HUES64 (cell line): ENCODE results near the gene RAB36.
"Not testable (repeated sequence)": the region's sequence is repeated elsewhere in the genome, so short reads cannot be mapped to it uniquely, and the experiment has no call there.

Source experiments
- H3K27ac ChIP-seq: 2 replicates; pipeline ENCODE4 v1.7.0; 2013; ENCODE audit warnings: low read depth, low read length, inconsistent platforms
- H3K27me3 ChIP-seq: 2 replicates; pipeline ENCODE4 v1.6.1; 2013; ENCODE audit warnings: mild to moderate bottlenecking, low read length; ENCODE audit not compliant: insufficient read depth
- H3K36me3 ChIP-seq: 2 replicates; pipeline ENCODE4 v1.6.1; 2013; ENCODE audit warnings: mild to moderate bottlenecking, low read length; ENCODE audit not compliant: insufficient read depth
- H3K4me1 ChIP-seq: 2 replicates; pipeline ENCODE4 v1.6.1; 2013; ENCODE audit warnings: mild to moderate bottlenecking, low read length, moderate library complexity; ENCODE audit not compliant: insufficient read depth
- H3K4me3 ChIP-seq: 2 replicates; pipeline ENCODE4 v1.5.1; 2013; ENCODE audit warnings: mild to moderate bottlenecking, low read length, moderate library complexity
- H3K9ac ChIP-seq: 2 replicates; pipeline ENCODE4 v1.6.1; 2013; ENCODE audit warnings: mild to moderate bottlenecking, low read depth, low read length
- H3K9me3 ChIP-seq: 2 replicates; pipeline ENCODE4 v1.6.1; 2013; ENCODE audit warnings: low read depth, low read length; ENCODE audit not compliant: insufficient read depth
- WGBS: fragments of 150-250, 120-280 bp; methylation state at CpG from one replicate; pipeline ENCODE4 v1.1.7; 2013; ENCODE audit warnings: missing lambda C conversion rate; 5-methylcytosine and 5-hydroxymethylcytosine counted together

The RAB36 gene

GRCh38 chr22:23132376-23133091 lies 12.7 kb upstream of the RAB36 start:
- 92% methylated on average over 10 of the region's 10 CpGs for WGBS

DNA sequence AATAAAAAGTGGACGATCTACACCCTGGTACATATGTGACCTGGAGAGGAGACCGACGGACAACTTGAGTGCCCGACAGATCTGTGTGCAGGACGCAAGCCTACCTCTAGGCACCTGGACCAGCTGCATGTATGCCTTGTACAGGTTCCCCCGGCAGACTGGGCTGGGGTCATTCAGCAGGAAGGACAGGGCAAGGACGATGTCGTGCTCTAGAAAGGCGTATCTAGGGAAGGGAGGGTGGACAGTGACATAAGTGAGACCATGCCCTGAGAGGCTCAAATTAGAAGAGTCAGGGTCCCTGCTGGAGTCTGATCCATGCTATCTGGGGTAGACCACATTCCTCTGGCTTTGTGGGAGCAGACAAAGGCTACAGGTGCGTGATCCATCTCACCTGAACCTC lies 11.4 kb upstream of the RAB36 start:
- peaks cover 8% of the 10 kb centered on the region; the same call in 1 of the 2 replicates for H3K4me1 ChIP-seq
- no peaks in the 10 kb centered on the region for H3K36me3 ChIP-seq
- WGBS, result 93% methylated on average over 10 of the region's 10 CpGs
- no peak overlapping the region for H3K4me3 ChIP-seq
- H3K27ac ChIP-seq, result no peak overlapping the region
- no peaks in the 10 kb centered on the region for H3K9me3 ChIP-seq
- H3K9ac ChIP-seq, result no peak overlapping the region
- no peaks in the 10 kb centered on the region for H3K27me3 ChIP-seq

More at GRCh38 chr22:23132376-23133091, 12.7 kb upstream of the RAB36 start:
- Histone ChIP-seq H3K4me1 (peaks cover 6% of the 10 kb centered on the region; the same call in 1 of the 2 replicates), H3K9me3 (no peaks in the 10 kb centered on the region), H3K36me3 (no peaks in the 10 kb centered on the region), H3K9ac (no peak overlapping the region), H3K27ac (no peak overlapping the region), H3K27me3 (no peaks in the 10 kb centered on the region), H3K4me3 (no peak overlapping the region)

DNA sequence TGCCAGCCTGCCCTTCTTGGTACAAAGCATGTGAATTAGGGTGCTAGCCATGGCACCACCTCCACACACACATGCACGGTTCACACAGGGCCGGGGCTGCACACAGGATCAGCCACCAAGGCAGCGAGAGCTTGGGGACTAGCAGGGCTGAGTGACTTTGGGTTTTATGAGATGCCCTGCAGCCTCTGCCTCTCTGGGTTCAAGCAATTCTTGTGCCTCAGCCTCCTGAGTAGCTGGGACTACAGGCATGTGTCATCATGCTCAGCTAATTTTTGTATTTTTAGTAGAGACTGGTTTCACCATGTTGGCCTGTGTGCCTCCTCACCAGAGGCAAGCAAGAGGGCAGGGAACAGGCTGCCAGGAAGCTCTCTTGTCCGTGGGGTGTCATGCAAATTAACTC lies 8.3 kb upstream of the RAB36 start:
- not testable (repeated sequence) for H3K27ac ChIP-seq, H3K9me3 ChIP-seq, H3K36me3 ChIP-seq, H3K27me3 ChIP-seq, H3K9ac ChIP-seq, H3K4me3 ChIP-seq
- H3K4me1 ChIP-seq, result peaks cover 12% of the 10 kb centered on the region; the same call in 1 of the 2 replicates
- WGBS, result 87% methylated on average over 3 of the region's 4 CpGs

DNA sequence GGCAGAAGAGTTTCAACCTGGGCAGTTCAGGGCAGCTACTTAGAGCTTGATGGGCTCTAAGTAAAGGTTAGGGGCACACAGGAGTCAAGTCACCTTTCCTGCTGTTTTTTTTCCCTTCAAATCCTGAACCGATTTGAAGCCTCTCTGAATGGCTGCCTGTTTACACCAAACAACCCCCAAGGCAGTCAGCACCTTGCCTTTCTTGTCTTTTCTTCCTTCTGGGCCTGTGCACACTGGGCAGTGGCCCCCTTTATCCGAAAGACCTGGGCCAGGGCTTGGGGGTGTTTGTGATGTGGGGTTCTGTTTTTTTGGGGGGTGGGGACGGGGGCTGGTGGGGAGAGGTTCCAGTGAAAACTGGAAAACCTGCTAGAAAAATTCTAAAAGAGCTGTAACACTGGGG lies 7.8 kb upstream of the RAB36 start:
- Histone ChIP-seq H3K9ac (no peak overlapping the region), H3K4me3 (no peak overlapping the region), H3K4me1 (peaks cover 15% of the 10 kb centered on the region; the same call in 1 of the 2 replicates), H3K9me3 (no peaks in the 10 kb centered on the region), H3K27me3 (no peaks in the 10 kb centered on the region), H3K36me3 (no peaks in the 10 kb centered on the region), H3K27ac (no peak overlapping the region)
- WGBS, result 75% methylated on average over 3 of the region's 3 CpGs

DNA sequence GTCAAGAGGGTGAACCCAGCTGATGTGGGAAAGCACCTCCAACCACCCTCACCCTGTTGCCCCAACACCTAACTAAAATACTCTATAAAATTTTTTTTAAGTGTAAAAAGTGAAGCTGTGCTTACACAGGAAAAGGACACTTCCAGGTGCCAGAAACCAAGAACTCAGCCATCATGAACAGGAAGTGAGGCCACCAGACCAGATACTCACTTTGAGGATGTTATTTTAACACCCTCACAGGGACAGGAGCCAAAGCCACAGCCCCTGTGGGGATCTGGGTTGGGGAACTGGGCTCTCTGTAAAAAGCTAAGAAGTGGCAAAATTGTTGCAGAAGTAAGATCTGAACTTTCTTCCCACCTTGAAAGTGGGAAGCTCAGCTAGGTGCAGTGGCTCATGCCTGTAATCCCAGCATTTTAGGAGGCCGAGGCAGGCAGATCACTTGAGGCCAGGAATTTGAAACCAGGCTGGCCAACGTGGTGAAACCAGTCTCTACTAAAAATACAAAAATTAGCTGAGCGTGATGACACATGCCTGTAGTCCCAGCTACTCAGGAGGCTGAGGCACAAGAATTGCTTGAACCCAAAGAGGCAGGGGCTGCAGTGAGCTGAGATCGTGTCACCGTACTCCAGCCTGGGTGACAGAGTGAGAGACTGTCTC lies 7.2 kb upstream of the RAB36 start:
- WGBS, result 81% methylated on average over 5 of the region's 5 CpGs
- Histone ChIP-seq H3K4me3 (no peak overlapping the region), H3K27ac (no peak overlapping the region), H3K9me3 (no peaks in the 10 kb centered on the region), H3K36me3 (no peaks in the 10 kb centered on the region), H3K27me3 (no peaks in the 10 kb centered on the region), H3K4me1 (peaks cover 15% of the 10 kb centered on the region; the same call in 1 of the 2 replicates), H3K9ac (no peak overlapping the region)

DNA sequence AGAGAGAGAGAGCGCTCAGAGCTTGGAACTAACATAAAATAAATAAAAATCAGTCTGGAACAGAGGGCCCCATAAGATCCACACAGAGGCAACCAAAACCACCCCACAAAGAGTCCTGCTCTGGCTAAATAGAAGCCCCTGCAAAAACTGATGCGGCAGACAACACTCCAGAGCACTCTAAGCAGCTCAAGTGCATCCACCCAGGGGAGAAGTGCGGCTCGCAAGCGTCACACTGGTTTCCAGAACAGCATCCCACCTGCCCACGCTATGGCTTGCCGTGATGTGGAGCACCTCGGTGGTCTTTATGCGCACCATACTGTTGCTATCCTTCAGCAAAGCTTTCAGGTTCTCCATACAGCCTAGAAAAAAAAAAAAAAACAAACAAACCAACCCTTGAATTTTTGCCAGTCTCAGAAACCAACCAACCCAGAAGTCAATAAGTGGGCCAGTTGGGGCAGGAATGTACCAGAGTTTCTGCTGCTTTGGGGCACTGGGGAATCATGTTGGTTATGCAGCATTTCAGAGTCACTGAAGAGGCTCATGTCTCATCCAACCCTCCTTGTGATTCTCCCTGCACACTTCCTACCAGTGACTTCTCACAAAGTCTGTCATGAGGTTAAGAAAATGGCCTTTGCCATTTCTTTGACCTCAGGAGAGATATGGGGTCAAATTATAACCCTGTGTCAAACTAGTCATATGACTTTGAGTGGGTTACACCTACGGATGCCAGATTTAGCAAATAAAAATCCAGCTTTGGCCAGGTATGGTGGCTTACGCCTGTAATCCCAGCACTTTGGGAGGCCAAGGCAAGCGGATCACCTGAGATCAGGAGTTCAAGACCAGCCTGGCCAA lies 6.5 kb upstream of the RAB36 start:
- Histone ChIP-seq H3K36me3 (no peaks in the 10 kb centered on the region), H3K4me1 (peaks cover 15% of the 10 kb centered on the region; the same call in 1 of the 2 replicates), H3K27me3 (no peaks in the 10 kb centered on the region), H3K9ac (no peak overlapping the region), H3K9me3 (no peaks in the 10 kb centered on the region), H3K27ac (no peak overlapping the region), H3K4me3 (no peak overlapping the region)
- WGBS, result 93% methylated on average over 11 of the region's 12 CpGs

- H3K27me3 ChIP-seq, result no peaks in the 10 kb centered on the region
- H3K27ac ChIP-seq, result no peak overlapping the region
- H3K9ac ChIP-seq, result no peak overlapping the region
- peaks cover 15% of the 10 kb centered on the region; the same call in 1 of the 2 replicates for H3K4me1 ChIP-seq
- H3K36me3 ChIP-seq, result no peaks in the 10 kb centered on the region
- H3K4me3 ChIP-seq, result no peak overlapping the region
- H3K9me3 ChIP-seq, result no peaks in the 10 kb centered on the region
Observed at GRCh38 chr22:23140385-23140784, 4.9 kb upstream of the RAB36 start.

- Histone ChIP-seq H3K27me3 (no peaks in the 10 kb centered on the region; the same call in 1 of the 2 replicates), H3K9ac (no peak overlapping the region), H3K36me3 (no peaks in the 10 kb centered on the region), H3K4me3 (no peak overlapping the region), H3K9me3 (no peaks in the 10 kb centered on the region), H3K27ac (no peak overlapping the region), H3K4me1 (peaks cover 11% of the 10 kb centered on the region; the same call in 1 of the 2 replicates)
- WGBS, result 92% methylated on average over 9 of the region's 9 CpGs
Observed at GRCh38 chr22:23142546-23143105, 2.7 kb upstream of the RAB36 start.

- Histone ChIP-seq H3K27ac (no peak overlapping the region), H3K27me3 (no peaks in the 10 kb centered on the region; the same call in 1 of the 2 replicates), H3K9ac (no peak overlapping the region), H3K9me3 (no peaks in the 10 kb centered on the region), H3K36me3 (no peaks in the 10 kb centered on the region), H3K4me1 (peaks cover 7% of the 10 kb centered on the region; the same call in 1 of the 2 replicates), H3K4me3 (no peak overlapping the region)
- WGBS, result 97% methylated on average over 1 of the region's 1 CpG
Observed at GRCh38 chr22:23143119-23143518, 2.2 kb upstream of the RAB36 start.

DNA sequence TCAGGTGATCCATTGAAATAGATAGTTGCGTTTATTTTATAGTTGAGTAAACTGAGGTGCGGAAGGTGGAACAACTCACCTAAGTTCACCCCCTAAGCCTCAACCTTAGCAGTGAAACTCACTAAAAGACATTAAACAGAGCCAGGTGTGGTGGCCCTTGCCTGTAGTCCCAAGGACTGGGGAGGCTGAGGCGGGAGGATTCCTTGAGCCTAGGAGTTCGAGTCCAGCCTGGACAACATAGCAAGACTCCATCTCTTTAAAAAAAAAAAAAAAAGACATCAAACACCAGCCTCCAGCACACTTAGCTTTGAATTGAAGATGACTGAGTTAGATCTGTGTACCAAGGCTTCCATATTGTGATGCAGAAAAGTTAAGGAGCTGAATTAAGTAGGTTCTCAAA lies 845 bp upstream of the RAB36 start:
- no peaks in the 10 kb centered on the region; the same call in 1 of the 2 replicates for H3K27me3 ChIP-seq
- H3K4me3 ChIP-seq, result no peak overlapping the region
- H3K4me1 ChIP-seq, result peaks cover 9% of the 10 kb centered on the region
- no peaks in the 10 kb centered on the region for H3K36me3 ChIP-seq
- H3K9me3 ChIP-seq, result no peaks in the 10 kb centered on the region
- 85% methylated on average over 3 of the region's 4 CpGs for WGBS
- H3K27ac ChIP-seq, result no peak overlapping the region
- H3K9ac ChIP-seq, result no peak overlapping the region
